GM23338 (cell line): Measurements from ENCODE around the gene WDR49. TPM values are rescaled to one million over a fixed set of nuclear protein-coding genes. Genes with fewer than 3 reads are reported as not detected.
"Not testable (repeated sequence)": the region's sequence is repeated elsewhere in the genome, so short reads cannot be mapped to it uniquely, and the experiment has no call there.

Experiments used
- ATAC-seq: fragments of 200-7000 bp; cut with Tn5 transposase; 3 replicates; pipeline ENCODE4 v1.9.1; 2020
- DNase-seq: peaks from one replicate; pipeline ENCODE4 v3.0.0-alpha.2; 2015; ENCODE audit warnings: low spot score
- H2AFZ ChIP-seq: fragments of 200-600 bp; sonication (generic); 2 replicates; pipeline ENCODE4 v1.8.0; 2016; ENCODE audit warnings: antibody characterized with exemption, mild to moderate bottlenecking, moderate library complexity
- H3F3A ChIP-seq: fragments of 200-600 bp; sonication (generic); replicated peaks from 2 replicates; pipeline ENCODE4 v1.8.0; 2017; ENCODE audit warnings: antibody characterized with exemption, mixed run types, low read depth
- H3K27ac ChIP-seq: fragments of 200-600 bp; sonication (generic); 2 replicates; pipeline ENCODE4 v1.6.1; 2016; ENCODE audit warnings: low read depth
- H3K27me3 ChIP-seq: fragments of 200-600 bp; sonication (generic); 2 replicates; pipeline ENCODE4 v1.8.0; 2016; ENCODE audit warnings: mild to moderate bottlenecking, mixed run types, moderate library complexity; ENCODE audit not compliant: insufficient read depth
- H3K36me3 ChIP-seq: fragments of 200-600 bp; sonication (generic); 2 replicates; pipeline ENCODE4 v1.8.0; 2016; ENCODE audit warnings: mild to moderate bottlenecking; ENCODE audit not compliant: insufficient read depth
- H3K4me1 ChIP-seq: fragments of 200-600 bp; sonication (generic); 2 replicates; pipeline ENCODE4 v1.8.0; 2016; ENCODE audit warnings: mild to moderate bottlenecking, moderate library complexity; ENCODE audit not compliant: insufficient read depth
- H3K4me2 ChIP-seq: fragments of 200-600 bp; sonication (generic); 2 replicates; pipeline ENCODE4 v1.7.1; 2017; ENCODE audit warnings: mixed run types
- H3K4me3 ChIP-seq: fragments of 200-600 bp; sonication (generic); 2 replicates; pipeline ENCODE4 v1.6.1; 2016; ENCODE audit warnings: mixed run types
- H3K79me2 ChIP-seq: fragments of 200-600 bp; sonication (generic); replicated peaks from 2 replicates; pipeline ENCODE4 v1.8.0; 2017; ENCODE audit warnings: mild to moderate bottlenecking; ENCODE audit not compliant: insufficient read depth
- H3K9me2 ChIP-seq: fragments of 200-600 bp; sonication (generic); 2 replicates; pipeline ENCODE4 v1.8.0; 2017; ENCODE audit not compliant: insufficient read depth
- H4K20me1 ChIP-seq: fragments of 200-600 bp; sonication (generic); replicated peaks from 2 replicates; pipeline ENCODE4 v1.8.0; 2017; ENCODE audit warnings: mild to moderate bottlenecking; ENCODE audit not compliant: insufficient read depth
- H3K27ac Mint-ChIP-seq: 2 replicates; pipeline ENCODE4 v1.8.0; 2020; ENCODE audit warnings: inconsistent platforms, mild to moderate bottlenecking, moderate library complexity, mixed read lengths
- H3K27me3 Mint-ChIP-seq: 3 replicates; pipeline ENCODE4 v1.8.0; 2022; ENCODE audit warnings: low read depth, mild to moderate bottlenecking, moderate library complexity, mixed read lengths, inconsistent platforms; ENCODE audit not compliant: insufficient read depth, poor library complexity
- H3K36me3 Mint-ChIP-seq: 3 replicates; pipeline ENCODE4 v1.8.0; 2021; ENCODE audit warnings: low read depth, mild to moderate bottlenecking, inconsistent platforms, moderate library complexity, mixed read lengths
- H3K4me1 Mint-ChIP-seq: 3 replicates; pipeline ENCODE4 v1.8.0; 2020; ENCODE audit warnings: mild to moderate bottlenecking, inconsistent platforms, mixed read lengths
- H3K4me3 Mint-ChIP-seq: 3 replicates; pipeline ENCODE4 v1.8.0; 2021; ENCODE audit warnings: moderate library complexity, mild to moderate bottlenecking, inconsistent platforms, mixed read lengths
- H3K9me3 Mint-ChIP-seq: 3 replicates; pipeline ENCODE4 v1.8.0; 2020; ENCODE audit warnings: moderate library complexity, mild to moderate bottlenecking, inconsistent platforms, mixed read lengths
- CREB1 ChIP-seq: fragments of 250-450 bp; sonication (Bioruptor Pico); IDR thresholded peaks from 2 replicates; pipeline ENCODE4 v1.5.0; 2020; ENCODE audit warnings: low read depth, mild to moderate bottlenecking, moderate library complexity
- CTCF ChIP-seq, 2 experiments: fragments of 200-600 bp in 1 of 2; sonication (generic) in 1 of 2; conservative IDR thresholded peaks; 2 replicates each; pipeline versions ENCODE4 v1.5.1 to v1.6.1; 2016 to 2017; ENCODE audit warnings: antibody characterized with exemption in 2 of 2, low read depth in 2 of 2, mild to moderate bottlenecking in 2 of 2, moderate library complexity in 1 of 2
- EZH2 ChIP-seq: fragments of 200-600 bp; sonication (generic); IDR thresholded peaks from one replicate; pipeline ENCODE4 v1.8.0; 2017; ENCODE audit warnings: antibody characterized with exemption, mild to moderate bottlenecking, low read depth; ENCODE audit not compliant: unreplicated experiment
- EZH2phosphoT487 ChIP-seq: fragments of 200-600 bp; sonication (generic); IDR thresholded peaks from one replicate; pipeline ENCODE4 v1.8.1; 2018; ENCODE audit warnings: antibody characterized with exemption; ENCODE audit not compliant: unreplicated experiment
- NANOG ChIP-seq: IDR thresholded peaks from 2 replicates; pipeline ENCODE4 v1.6.1; 2016; ENCODE audit warnings: antibody characterized with exemption, borderline replicate concordance
- REST ChIP-seq: IDR thresholded peaks from one replicate; pipeline ENCODE4 v1.6.1; 2018; ENCODE audit warnings: antibody characterized with exemption; ENCODE audit not compliant: unreplicated experiment
- STAT1 ChIP-seq: IDR thresholded peaks from one replicate; pipeline ENCODE4 v1.6.1; 2016; ENCODE audit warnings: antibody characterized with exemption; ENCODE audit not compliant: unreplicated experiment
- polyA plus RNA-seq: library from polyadenylated mRNA; unstranded; fragments of >200 nt; fragmentation: Nextera tagmentation; extraction: Ambion mirVana; gene quantifications from 2 replicates; pipeline ENCODE4 v1.2.1, GENCODE V29; 2016
- total RNA-seq: library from RNA; depleted of rRNA; stranded (reverse); fragments of >200 nt; shearing (Covaris generic); gene quantifications from 2 replicates; pipeline ENCODE4 v1.2.3, GENCODE V29; 2014

WDR49 gene
- total and polyA plus RNA-seq, 2 experiments from 2014 or later, result 1.4 to 1.9 TPM

DNA sequence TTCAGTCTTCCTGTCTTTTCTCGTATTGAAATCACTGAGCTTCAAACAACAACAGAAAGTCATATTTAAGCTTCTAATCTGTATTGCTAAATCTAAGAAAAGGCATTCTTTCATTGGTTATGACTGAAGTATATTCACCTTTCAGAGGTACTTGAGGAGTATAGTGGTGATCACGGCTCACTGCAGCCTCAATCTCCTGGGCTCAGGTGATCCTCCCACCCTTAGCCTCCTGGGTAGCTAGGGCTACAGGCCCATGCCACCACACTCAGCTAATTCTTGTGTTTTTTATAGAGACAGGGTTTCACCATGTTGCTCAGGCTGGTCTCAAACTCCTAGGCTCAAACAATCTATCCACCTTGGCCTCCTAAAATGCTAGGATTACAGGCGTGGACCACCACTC, 38.7 kb downstream of the WDR49 start:
- Histone ChIP-seq H2AFZ (no peak overlapping the region), H3K4me2 (no peak overlapping the region), H3K79me2 (no peaks in the 10 kb centered on the region), H3K4me3 (no peak overlapping the region), H4K20me1 (no peaks in the 10 kb centered on the region), H3K4me1 (no peaks in the 10 kb centered on the region), H3K36me3 (no peaks in the 10 kb centered on the region), H3K27me3 (no peaks in the 10 kb centered on the region), H3K9me2 (peaks cover 5% of the 10 kb centered on the region; the same call in 1 of the 2 replicates), H3F3A (no peaks in the 10 kb centered on the region), H3K27ac (no peak overlapping the region)
- H3K27ac Mint-ChIP-seq, result no peak overlapping the region
- no peaks in the 10 kb centered on the region for H3K27me3 Mint-ChIP-seq
- no peaks in the 10 kb centered on the region for H3K9me3 Mint-ChIP-seq
- peak; percentile 59; the same call in 2 of the 3 replicates for ATAC-seq
- no peaks in the 10 kb centered on the region for H3K36me3 Mint-ChIP-seq
- H3K4me3 Mint-ChIP-seq, result no peak overlapping the region
- no peak for DNase-seq
- no peak for TF ChIP-seq EZH2phosphoT487
- TF ChIP-seq STAT1, result no peak
- no peak for TF ChIP-seq REST
- TF ChIP-seq NANOG, result no peak
- TF ChIP-seq CTCF (conservative IDR thresholded peaks at IDR 0.05; ENCODE audit: low read depth in 2 of 2), result no peak
- TF ChIP-seq EZH2, result no peak
- TF ChIP-seq CREB1 (CRISPR knock-in tag), result no peak
- no peaks in the 10 kb centered on the region; the same call in 2 of the 3 replicates for H3K4me1 Mint-ChIP-seq

DNA sequence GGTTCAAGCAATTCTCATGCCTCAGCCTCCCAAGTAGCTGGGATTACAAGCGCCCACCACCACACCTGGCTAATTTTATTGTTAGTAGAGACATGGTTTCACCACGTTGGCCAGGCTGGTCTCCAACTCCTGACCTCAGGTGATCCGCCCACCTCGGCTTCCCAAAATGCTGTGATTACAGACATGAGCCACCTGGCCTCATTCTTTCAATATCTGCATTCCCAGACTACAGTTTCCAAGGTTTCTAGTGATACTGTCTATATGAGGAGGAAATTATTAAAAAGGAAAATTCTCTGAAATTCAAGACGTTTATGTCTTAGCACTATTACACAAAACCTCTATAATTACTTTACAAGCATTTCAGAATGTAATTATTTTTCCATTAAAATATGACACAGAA, 39.5 kb downstream of the WDR49 start:
- not testable (repeated sequence) for H3F3A ChIP-seq, DNase-seq, H3K9me2 ChIP-seq, H3K79me2 ChIP-seq, ATAC-seq, H3K27ac Mint-ChIP-seq, H3K27ac ChIP-seq, H3K36me3 ChIP-seq, H3K9me3 Mint-ChIP-seq, H3K4me2 ChIP-seq, H3K4me3 Mint-ChIP-seq, H3K36me3 Mint-ChIP-seq, H3K4me1 Mint-ChIP-seq, H2AFZ ChIP-seq, H3K4me1 ChIP-seq, H3K4me3 ChIP-seq, H3K27me3 ChIP-seq, H4K20me1 ChIP-seq, H3K27me3 Mint-ChIP-seq
